Left hindlimb (tissue), 1 donor: ENCODE data around the gene CARD11.
"Not testable (repeated sequence)": the region's sequence is repeated elsewhere in the genome, so short reads cannot be mapped to it uniquely, and the experiment has no call there.

Source experiments
- DNase-seq: peaks from one replicate; pipeline ENCODE4 v3.0.0-alpha.2; 2018

CARD11 gene

GRCh38 chr7:2959828-2960599 is 83.7 kb downstream of the CARD11 start:
- no peak for DNase-seq

- no peak for DNase-seq
Measured at GRCh38 chr7:2959103-2959680, 84.5 kb downstream of the CARD11 start.

- DNase-seq: no peak
Measured at GRCh38 chr7:2958416-2959102, 85.1 kb downstream of the CARD11 start.

DNA sequence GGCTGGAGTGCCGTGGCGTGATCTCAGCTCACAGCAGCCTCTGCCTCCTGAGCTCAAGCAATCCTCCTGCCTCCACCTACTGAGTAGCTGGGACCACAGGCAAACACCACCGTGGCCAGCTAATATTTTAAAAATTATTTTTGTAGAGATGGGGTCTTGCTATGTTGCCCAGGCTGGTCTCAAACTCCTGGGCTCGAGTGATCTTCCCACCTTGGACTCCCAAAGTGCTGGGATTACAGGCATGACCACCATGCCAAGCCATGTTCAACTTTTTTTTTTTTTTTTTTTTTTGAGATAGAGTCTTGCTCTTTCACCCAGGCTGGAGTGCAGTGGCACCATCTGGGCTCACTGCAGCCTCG is 86.3 kb downstream of the CARD11 start:
- not testable (repeated sequence) for DNase-seq

- no peak for DNase-seq
Measured at GRCh38 chr7:2956526-2957368, 86.9 kb downstream of the CARD11 start.

- no peak for DNase-seq
Measured at GRCh38 chr7:2956076-2956475, 87.6 kb downstream of the CARD11 start.

DNA sequence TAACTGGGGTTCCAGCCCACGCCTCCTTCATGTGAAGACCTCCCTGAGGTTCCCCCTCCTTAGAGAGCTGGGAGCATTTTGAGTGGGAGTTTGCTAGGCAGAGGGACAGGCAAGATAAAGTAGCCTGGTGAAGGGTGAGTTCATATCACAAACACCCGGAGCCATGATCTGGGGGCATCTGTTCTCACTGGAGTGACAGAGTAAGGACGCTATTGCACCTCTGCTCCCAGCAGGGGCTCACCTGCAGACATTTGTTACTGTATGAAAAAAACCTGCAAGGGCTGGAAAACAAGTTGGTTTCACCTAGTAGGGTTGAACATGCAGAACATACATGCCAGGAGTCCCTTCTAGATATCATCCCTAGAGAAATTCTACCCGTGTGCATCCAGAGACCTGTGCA is 88.4 kb downstream of the CARD11 start:
- no peak for DNase-seq

- DNase-seq: no peak
Measured at GRCh38 chr7:2954433-2954853, 89.2 kb downstream of the CARD11 start.

- no peak for DNase-seq
Measured at GRCh38 chr7:2953588-2954407, 89.9 kb downstream of the CARD11 start.

DNA sequence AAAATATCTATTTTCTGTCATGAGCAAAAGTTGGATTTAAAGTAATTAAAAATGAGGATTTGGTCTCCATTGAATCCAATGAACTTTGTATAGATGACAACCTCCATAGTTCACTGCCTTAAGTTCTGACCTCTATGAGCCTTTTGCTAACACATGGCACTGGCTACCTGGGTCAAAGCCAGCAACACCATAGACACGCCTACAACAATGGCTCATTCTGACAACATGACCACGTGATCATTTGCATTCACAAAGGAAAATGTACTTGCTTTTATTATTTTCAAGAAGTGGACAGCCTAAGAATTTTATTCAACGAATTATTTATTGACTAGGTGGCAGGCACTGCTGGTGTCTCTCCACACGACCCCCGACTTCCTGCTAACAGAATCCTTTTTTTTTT is 90.6 kb downstream of the CARD11 start:
- no peak for DNase-seq

DNA sequence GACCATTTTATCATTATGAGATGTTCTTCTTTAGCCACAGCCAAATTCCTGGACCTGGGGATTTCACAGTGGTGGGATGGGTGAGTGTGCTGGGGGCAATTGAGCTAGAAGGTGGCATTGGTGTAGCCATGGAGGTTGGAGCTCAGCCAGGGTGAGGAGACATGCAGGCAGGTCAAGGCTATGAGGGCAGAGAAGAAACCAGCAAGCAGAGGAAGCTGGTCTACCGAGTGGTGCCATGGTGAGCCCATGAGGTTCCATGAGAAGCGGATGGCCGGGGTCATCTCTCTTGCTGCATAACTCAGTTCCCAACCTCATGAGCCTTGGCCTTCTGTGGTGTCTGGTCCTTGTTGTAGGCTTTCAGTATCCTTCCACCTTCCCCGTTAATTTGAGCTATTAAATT is 91.4 kb downstream of the CARD11 start:
- no peak for DNase-seq

- no peak for DNase-seq
Measured at GRCh38 chr7:2950578-2950977, 93.1 kb downstream of the CARD11 start.

DNA sequence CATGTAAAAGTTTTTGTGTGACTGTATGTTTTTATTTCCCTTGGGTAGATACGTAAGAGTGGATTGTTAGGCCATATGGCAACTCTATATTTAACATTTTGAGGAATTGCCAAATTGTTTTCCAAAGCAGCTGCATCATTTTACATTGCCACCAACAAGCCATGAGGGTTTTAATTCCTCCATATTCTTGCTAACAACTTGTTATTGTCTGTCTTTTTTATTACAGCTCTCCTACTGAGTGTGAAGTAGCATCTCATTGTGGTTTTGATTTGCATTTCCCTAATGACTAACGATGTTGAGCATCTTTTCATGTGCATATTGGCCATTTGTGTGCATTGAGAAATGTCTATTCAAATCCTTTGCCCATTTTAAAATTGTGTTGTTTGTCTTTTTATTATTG is 94.9 kb downstream of the CARD11 start:
- DNase-seq: no peak

GRCh38 chr7:2947058-2947780 is 96.4 kb downstream of the CARD11 start:
- DNase-seq: no peak

DNA sequence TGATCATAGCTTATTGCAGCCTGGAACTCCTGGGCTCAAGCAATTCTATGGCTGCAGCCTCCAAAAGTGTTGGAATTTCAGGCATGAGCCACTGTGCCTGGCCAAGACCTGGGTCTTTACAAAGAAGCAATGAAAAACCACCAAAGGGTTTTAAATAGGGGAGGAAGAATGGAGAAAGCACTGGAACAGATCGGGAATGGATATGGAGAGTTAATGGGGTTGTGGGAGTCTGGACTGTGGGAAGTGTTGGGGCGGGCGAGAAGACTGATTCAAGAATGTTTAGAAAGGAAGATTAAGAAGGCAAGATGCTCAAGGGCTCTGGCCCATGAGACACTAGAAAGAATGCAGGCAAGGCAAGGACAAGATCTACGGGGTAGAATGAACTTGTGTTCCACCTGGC is 98.5 kb downstream of the CARD11 start:
- no peak for DNase-seq

DNA sequence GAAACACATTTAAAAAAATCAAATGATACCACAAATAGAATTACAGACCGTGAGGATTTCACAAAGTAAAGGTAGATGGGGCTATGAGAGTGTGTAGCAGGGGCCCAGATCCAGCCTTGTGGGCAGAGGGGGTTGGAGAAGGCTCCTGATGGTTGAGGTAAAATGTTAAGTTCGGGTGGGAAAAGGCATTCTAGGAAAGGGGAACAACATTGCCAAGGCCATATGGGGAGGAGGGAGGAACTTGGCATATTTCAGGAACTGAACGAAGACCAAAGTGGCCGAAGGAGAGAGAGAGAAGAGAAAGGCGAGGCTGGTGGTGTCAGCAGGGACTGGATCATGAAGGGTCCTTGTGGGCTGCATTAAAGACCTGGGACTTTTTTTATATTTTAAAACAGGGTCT is 98.9 kb downstream of the CARD11 start:
- DNase-seq: no peak

GRCh38 chr7:2943851-2944601 is 99.6 kb downstream of the CARD11 start:
- DNase-seq: no peak

- DNase-seq: no peak
Measured at GRCh38 chr7:2941216-2941859, 102.3 kb downstream of the CARD11 start.

DNA sequence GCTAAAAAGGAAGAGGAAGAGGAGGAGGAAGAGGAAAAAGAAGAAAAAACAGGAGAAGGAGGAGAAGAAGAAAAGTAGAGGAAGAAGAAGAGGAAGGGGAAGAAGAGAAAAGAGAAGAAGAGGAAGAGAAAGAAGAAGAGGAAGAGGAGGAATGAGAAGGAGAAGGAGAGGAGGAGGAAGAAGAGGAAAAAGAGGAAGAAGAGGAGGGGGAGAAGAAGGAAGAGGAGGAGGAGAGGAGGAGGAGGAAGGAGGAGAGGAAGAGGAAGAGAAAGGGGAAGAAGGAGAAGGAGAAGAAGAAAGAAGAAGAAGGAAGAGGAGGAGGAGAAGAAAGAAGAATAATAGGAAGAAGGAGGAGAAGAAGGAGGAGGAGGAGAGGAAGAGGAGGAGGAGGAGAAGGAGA is 103.2 kb downstream of the CARD11 start:
- DNase-seq: no peak

DNA sequence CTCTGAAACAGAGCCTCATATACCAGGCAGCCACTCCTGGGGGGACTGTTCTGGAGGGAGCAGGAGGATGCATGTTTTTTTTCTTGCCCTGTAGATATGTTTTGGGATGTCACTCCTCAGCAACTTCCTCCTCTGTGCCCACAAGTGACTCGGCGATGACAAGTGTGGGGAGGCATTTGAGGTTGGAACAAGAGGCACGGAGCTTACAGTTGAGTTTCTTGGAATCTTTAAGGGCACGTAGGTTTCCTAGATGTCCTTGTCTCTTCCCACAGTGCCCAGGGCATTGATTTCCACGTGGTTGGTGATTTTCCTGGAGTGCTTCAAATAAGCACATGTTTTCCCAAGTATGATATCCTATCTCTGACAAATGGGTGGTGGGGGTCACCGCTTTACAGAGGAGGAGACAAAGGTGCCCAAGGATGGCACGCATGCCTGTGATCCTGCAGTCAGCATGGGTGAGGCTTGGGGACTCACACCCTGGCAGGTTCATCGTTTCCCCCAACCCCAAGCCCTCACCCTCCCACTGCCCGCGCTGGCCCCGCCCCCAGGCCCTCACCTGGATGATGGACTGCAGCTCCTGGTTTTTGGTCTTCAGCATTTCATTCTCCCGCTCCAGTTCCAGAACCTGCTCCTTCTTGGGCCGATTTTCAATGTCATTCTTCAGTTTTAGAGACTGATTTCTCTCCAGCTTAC is 104.3 kb downstream of the CARD11 start:
- DNase-seq: no peak
